Measurements from ENCODE around the gene PTRH1.

GRCh38 chr9:127761061-127761460 is 45.6 kb upstream of the PTRH1 start:
- TF ChIP-seq NR2C2 (CRISPR knock-in tag; IDR thresholded peaks at IDR 0.05; ENCODE audit: borderline replicate concordance): no peak
- TF ChIP-seq ZNF24 (IDR thresholded peaks at IDR 0.05): no peak
- no peak for TF ChIP-seq FOXC1 (CRISPR knock-in tag; IDR thresholded peaks at IDR 0.05; ENCODE audit: borderline replicate concordance)
- TF ChIP-seq HOXA9 (CRISPR knock-in tag; IDR thresholded peaks at IDR 0.05; ENCODE audit: borderline replicate concordance): no peak
- no peak for TF ChIP-seq HNF4A (CRISPR knock-in tag; IDR thresholded peaks at IDR 0.05)
- TF ChIP-seq KLF15 (CRISPR knock-in tag; IDR thresholded peaks at IDR 0.05; ENCODE audit: borderline replicate concordance): no peak
